Pancreas (tissue), 10 donors: ENCODE data around the gene ZFYVE9. TPM values are rescaled to one million over a fixed set of nuclear protein-coding genes. Genes with fewer than 3 reads are reported as not detected.
"Not testable (repeated sequence)": the region's sequence is repeated elsewhere in the genome, so short reads cannot be mapped to it uniquely, and the experiment has no call there.

ENCODE experiments used
- ATAC-seq, 4 donors: fragments of 200-7000 bp; cut with Tn5 transposase; one replicate each; pipeline versions ENCODE4 v1.8.0 to v1.9.1; 2020; ENCODE audit warnings: mild to moderate bottlenecking in 4 of 4, moderate library complexity in 4 of 4
- DNase-seq, 6 donors: peaks; one replicate each; pipeline ENCODE4 v3.0.0-alpha.2; 2020
- FAIRE-seq: peaks from 2 replicates; lab custom pipeline; 2012; peaks lifted over from hg19 to GRCh38; lab: Jason Lieb, UNC
- H3K27ac ChIP-seq, 4 donors: fragments of 200-600 bp; sonication (generic); 1 replicate in 3 of 4; 2 replicates in 1 of 4; pipeline versions ENCODE4 v1.5.0 to v1.8.0; 2020
- H3K27me3 ChIP-seq, 4 donors: fragments of 200-600 bp; one replicate each; pipeline ENCODE4 v1.8.0; 2021
- H3K36me3 ChIP-seq, 3 donors: fragments of 200-600 bp; sonication (generic) in 1 of 3; one replicate each; pipeline versions ENCODE4 v1.5.0 to v1.8.0; 2020 to 2021
- H3K4me1 ChIP-seq, 3 donors: fragments of 200-600 bp; one replicate each; pipeline ENCODE4 v1.8.0; 2021
- H3K4me3 ChIP-seq, 4 donors: fragments of 200-600 bp; sonication (generic) in 2 of 4; one replicate each; pipeline versions ENCODE4 v1.5.0 to v1.8.0; 2020 to 2021
- H3K9me3 ChIP-seq, 4 donors: fragments of 200-600 bp; one replicate each; pipeline ENCODE4 v1.8.0; 2021
- WGBS, 2 donors: extraction: QIAGEN DNeasy Blood & Tissue Kit; methylation state at CpG; one replicate each; pipeline ENCODE4 v1.1.7; 2013; 5-methylcytosine and 5-hydroxymethylcytosine counted together
- intact Hi-C, 3 donors: fragments of 100-400 bp; cut with DNase I; formaldehyde crosslinking; loops; one replicate each; pipeline versions ENCODE4 v1.11.1 to v1.14.2; 2022
- polyA plus RNA-seq, 2 donors: library from polyadenylated mRNA; stranded (reverse); fragments of 200-250 nt; gene quantifications; one replicate each; pipeline ENCODE4 v1.2.3, GENCODE V29; 2013
- total RNA-seq, 6 donors: library from RNA; stranded (reverse); fragmentation: NEBNext Ultra II Directional in 4 of 6; extraction: Animal tissue kit (Norgen Biotek cat#: 25700) in 4 of 6; gene quantifications; one replicate each; pipeline versions ENCODE4 v1.2.1 to v1.2.4, GENCODE V29; 2021 to 2023
- TF ChIP-seq, protein P1 (sequence below), 4 donors: fragments of 200-600 bp; sonication (generic) in 3 of 4; IDR thresholded peaks; one replicate each; pipeline versions ENCODE4 v1.5.0 to v1.8.0; 2021; ENCODE audit warnings: antibody characterized with exemption in 4 of 4
- donor health status: healthy with polysubstance abuse.
- donor health status: DM: no; HTN: no; CAD: no; lungs with moderate emphysema.
- donor health status: DM: no; HTN: no; CAD: no.
- donor health status: control.
- donor health status: control.
- donor health status: Bipolar disorder and iron deficiency.
- donor health status: DM: yes; HTN: yes; CAD: no.
- donor health status: DM: no; HTN: no; CAD: no.
- donor health status: DM: no; HTN: no; CAD: no.
- donor health status: DM: yes; HTN: yes; CAD: no.

ZFYVE9 gene
- total and polyA plus RNA-seq, 8 donors = 3.0 to 16.9 (median 13.2) TPM

DNA sequence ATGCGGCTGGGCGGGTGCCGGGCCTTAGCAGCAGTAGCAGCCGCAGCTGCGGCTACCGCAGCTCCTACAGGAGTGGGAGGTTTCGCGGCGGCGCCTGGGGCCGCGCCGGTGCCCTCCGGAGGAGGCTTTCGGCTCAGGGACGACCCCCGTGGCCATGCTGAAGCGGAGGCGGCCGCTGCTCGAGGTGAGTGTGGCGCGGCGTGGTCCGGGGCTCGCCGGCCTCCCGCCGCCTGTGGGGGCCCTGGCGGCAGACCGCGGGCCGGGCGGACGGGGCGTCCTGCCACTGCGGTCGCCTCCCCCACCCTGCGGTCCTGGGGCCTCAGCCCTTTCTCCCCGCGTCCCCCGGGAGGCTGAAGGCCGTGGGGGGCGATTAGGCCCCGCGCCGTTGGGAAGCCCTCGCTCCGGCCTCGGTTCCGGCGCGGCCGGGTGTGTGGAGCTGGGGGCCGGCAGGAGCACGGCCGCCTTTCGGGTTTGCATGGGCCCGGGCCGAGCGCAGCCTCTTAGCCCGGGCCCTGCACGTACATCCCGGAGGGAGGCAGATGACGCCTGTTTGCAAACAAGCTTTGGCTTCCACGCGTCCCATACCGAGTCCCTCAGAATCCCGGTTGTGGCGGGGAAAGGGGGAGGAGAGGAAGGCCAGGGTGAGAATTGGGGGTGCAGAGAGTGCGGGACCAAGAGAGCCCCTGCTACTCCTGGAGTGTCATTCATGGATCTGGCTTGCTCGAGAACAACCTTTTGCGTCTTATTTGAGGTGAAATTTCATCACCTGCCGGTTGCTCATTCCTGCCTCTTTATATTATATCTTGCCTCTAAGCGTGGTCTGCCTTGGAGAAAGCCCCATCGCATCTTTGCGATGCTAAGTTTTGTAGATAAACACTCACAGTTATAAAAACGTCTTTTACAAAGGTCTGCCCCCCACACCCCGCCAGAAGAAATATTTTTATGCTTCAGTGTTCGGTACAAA lies 613 bp downstream of the ZFYVE9 start:
- peak; percentile 21 to 75 (median 46) for DNase-seq

DNA sequence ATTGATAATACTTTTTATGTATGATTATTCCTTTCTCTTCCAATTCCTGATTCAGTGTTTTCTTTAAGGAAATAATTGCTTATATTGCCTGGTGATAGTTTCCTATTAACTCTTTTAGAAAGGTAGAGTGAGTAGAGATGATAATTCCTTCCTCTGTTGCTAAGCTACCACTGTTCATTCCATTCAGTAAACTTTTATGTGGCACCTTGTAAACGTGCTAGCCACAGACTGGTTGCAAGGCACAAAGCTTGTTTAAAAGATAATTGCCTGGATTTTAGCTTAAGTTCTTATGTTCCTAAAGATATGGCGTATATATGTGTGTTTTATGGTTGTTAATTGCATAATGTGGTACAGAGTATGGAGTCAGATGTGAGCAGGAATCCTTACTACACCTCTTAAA lies 3.2 kb downstream of the ZFYVE9 start:
- 42 to 47% methylated on average over 2 of the region's 2 CpGs for WGBS, 2 donors
- peak; percentile 26 for FAIRE-seq
- Histone ChIP-seq H3K27me3 (no peaks in the 10 kb centered on the region), H3K4me3 (no peak overlapping the region), H3K9me3 (no peaks in the 10 kb centered on the region), H3K27ac (no peak overlapping the region), H3K36me3 (no peaks in the 10 kb centered on the region), H3K4me1 (peaks cover 0 to 24% (median 12%) of the 10 kb centered on the region in 3 donors)
- intact Hi-C loops = no loop called here
- TF ChIP-seq, protein P1, sequence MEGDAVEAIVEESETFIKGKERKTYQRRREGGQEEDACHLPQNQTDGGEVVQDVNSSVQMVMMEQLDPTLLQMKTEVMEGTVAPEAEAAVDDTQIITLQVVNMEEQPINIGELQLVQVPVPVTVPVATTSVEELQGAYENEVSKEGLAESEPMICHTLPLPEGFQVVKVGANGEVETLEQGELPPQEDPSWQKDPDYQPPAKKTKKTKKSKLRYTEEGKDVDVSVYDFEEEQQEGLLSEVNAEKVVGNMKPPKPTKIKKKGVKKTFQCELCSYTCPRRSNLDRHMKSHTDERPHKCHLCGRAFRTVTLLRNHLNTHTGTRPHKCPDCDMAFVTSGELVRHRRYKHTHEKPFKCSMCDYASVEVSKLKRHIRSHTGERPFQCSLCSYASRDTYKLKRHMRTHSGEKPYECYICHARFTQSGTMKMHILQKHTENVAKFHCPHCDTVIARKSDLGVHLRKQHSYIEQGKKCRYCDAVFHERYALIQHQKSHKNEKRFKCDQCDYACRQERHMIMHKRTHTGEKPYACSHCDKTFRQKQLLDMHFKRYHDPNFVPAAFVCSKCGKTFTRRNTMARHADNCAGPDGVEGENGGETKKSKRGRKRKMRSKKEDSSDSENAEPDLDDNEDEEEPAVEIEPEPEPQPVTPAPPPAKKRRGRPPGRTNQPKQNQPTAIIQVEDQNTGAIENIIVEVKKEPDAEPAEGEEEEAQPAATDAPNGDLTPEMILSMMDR (IDR thresholded peaks at IDR 0.05) = no peak
- no peak for DNase-seq
- no peak for ATAC-seq

More for the DNA sequence above, 613 bp downstream of the ZFYVE9 start:
- Histone ChIP-seq H3K36me3 (no peaks in the 10 kb centered on the region), H3K4me3 (peak overlapping the region; percentile 81 to 98 (median 86)), H3K27ac (peak overlapping the region; percentile 86 to 95 (median 94)), H3K9me3 (no peaks in the 10 kb centered on the region), H3K4me1 (peaks cover 0 to 24% (median 12%) of the 10 kb centered on the region in 3 donors), H3K27me3 (no peaks in the 10 kb centered on the region)
- intact Hi-C loops = no loop called here
- WGBS, 2 donors = 0% methylated on average over 68 to 80 of the region's 80 CpGs
- ATAC-seq (peak; percentile 65 to 76 (median 70)), FAIRE-seq (no peak)
- TF ChIP-seq, protein P1 (IDR thresholded peaks at IDR 0.05) = no peak

DNA sequence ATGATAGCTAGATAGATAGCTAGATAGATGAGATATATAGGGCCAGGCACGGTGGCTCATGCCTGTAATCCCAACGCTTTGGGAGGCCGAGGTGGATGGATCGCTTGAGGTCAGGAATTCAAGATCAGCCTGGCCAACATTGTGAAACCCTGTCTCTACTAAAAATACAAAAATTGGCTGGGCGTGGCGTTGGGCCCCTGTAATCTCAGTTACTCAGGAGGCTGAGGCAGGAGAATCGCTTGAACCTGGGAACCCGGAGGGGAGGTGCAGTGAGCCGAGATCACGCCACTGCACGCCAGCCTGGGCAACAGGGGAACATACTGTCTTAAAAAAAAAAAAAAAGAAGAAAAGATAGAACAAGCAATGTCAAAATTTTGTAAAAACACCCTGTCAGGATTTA lies 8.6 kb downstream of the ZFYVE9 start:
- H3K4me1 ChIP-seq, DNase-seq, ATAC-seq, H3K27ac ChIP-seq, H3K27me3 ChIP-seq, H3K9me3 ChIP-seq, intact Hi-C loops, FAIRE-seq, H3K4me3 ChIP-seq, H3K36me3 ChIP-seq: not testable (repeated sequence)
- WGBS, 2 donors = 93 to 94% methylated on average over 11 of the region's 11 CpGs

DNA sequence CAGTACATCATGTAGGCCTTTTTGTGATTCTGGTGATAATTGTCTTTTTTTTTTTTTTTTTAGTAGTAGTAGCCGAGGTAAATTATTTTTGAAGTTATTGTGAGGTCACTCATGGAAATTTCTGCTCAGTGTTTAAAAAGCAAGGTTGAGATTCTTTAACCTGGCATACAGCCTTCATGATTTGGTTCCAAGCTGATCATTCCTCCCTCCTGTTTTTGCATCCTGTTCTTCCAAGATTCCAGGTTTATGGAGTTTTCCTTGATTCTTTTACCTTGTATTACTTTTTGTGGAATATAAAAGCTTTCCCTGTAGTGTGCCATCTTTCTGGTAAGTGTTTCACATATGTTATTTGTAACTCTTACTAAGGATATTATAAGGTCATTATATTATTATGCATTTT lies 9.1 kb downstream of the ZFYVE9 start:
- no peak for FAIRE-seq
- TF ChIP-seq, protein P1 (IDR thresholded peaks at IDR 0.05) = no peak
- Histone ChIP-seq H3K4me3 (no peak overlapping the region), H3K9me3 (no peaks in the 10 kb centered on the region), H3K27me3 (no peaks in the 10 kb centered on the region), H3K4me1 (no peaks in the 10 kb centered on the region), H3K36me3 (no peaks in the 10 kb centered on the region), H3K27ac (no peak overlapping the region)
- 13 to 14% methylated on average over 1 of the region's 1 CpG for WGBS, 2 donors
- intact Hi-C loops = no loop called here
- no peak for ATAC-seq
- no peak for DNase-seq

DNA sequence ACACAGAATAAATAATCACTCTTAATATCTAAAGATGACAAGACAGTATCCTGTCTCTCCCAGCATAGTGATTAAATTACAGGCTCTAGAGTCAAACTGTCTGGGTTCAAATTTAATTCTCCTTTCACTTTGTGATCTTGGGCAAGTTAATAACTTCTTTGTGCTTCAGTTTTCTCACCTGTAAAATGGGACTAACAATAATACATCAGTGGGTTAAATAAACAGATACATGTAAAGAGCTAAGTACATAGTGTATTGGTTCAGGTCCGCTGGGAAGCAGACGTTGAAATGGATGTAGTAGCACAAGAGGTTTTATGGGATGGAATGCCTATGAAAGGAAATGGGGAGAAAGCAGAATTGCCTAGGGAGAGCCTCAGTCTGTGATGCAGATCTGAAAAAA lies 10.7 kb downstream of the ZFYVE9 start:
- Histone ChIP-seq H3K27me3 (no peaks in the 10 kb centered on the region), H3K4me1 (no peaks in the 10 kb centered on the region), H3K9me3 (no peaks in the 10 kb centered on the region), H3K4me3 (no peak overlapping the region), H3K27ac (no peak overlapping the region), H3K36me3 (no peaks in the 10 kb centered on the region)
- ATAC-seq = no peak
- DNase-seq = no peak
- intact Hi-C loops = no loop called here
- TF ChIP-seq, protein P1 (IDR thresholded peaks at IDR 0.05) = no peak
- 90 to 92% methylated on average over 2 of the region's 2 CpGs for WGBS, 2 donors
- no peak for FAIRE-seq
